Keratinocyte (primary cell): Measurements from ENCODE around the gene SLC8A1. TPM values are rescaled to one million over a fixed set of nuclear protein-coding genes. Genes with fewer than 3 reads are reported as not detected.

Experiments used
- DNase-seq: peaks from one replicate; pipeline ENCODE4 v3.0.0-alpha.2; 2011; ENCODE audit warnings: low read depth, missing footprints, low spot score
- FAIRE-seq: peaks from 2 replicates; lab custom pipeline; 2011; peaks lifted over from hg19 to GRCh38; lab: Jason Lieb, UNC
- H2AFZ ChIP-seq: 2 replicates; pipeline ENCODE4 v1.6.0; 2012; ENCODE audit warnings: low read length, control low read depth, inconsistent platforms; ENCODE audit not compliant: control insufficient read depth
- H3K27ac ChIP-seq: 2 replicates; pipeline ENCODE4 v1.5.1; 2011; ENCODE audit warnings: low read length; ENCODE audit not compliant: control insufficient read depth, insufficient read depth
- H3K27me3 ChIP-seq: 3 replicates; pipeline ENCODE4 v1.6.0; 2011; ENCODE audit warnings: low read length; ENCODE audit not compliant: control insufficient read depth, insufficient read depth; ENCODE audit errors: extremely low read depth
- H3K36me3 ChIP-seq, 2 experiments: 2 replicates in 1 of 2; 3 replicates in 1 of 2; pipeline ENCODE4 v1.5.1; 2011; ENCODE audit warnings: low read length in 2 of 2, mild to moderate bottlenecking in 1 of 2; ENCODE audit not compliant: control insufficient read depth in 2 of 2, insufficient read depth in 2 of 2; ENCODE audit errors: extremely low read depth in 1 of 2
- H3K4me1 ChIP-seq: 3 replicates; pipeline ENCODE4 v1.5.1; 2011; ENCODE audit warnings: low read length; ENCODE audit not compliant: control insufficient read depth, insufficient read depth; ENCODE audit errors: extremely low read depth
- H3K4me2 ChIP-seq: 3 replicates; pipeline ENCODE4 v1.6.0; 2011; ENCODE audit warnings: low read depth, low read length; ENCODE audit not compliant: control insufficient read depth, insufficient read depth; ENCODE audit errors: extremely low read depth
- H3K4me3 ChIP-seq, 3 experiments: fragments of 200-600 bp in 1 of 3; sonication (generic) in 1 of 3; 2 replicates in 2 of 3; 3 replicates in 1 of 3; pipeline ENCODE4 v1.5.1; 2011 to 2016; ENCODE audit warnings: low read length in 3 of 3, mild to moderate bottlenecking in 3 of 3, control low read depth in 2 of 3, inconsistent platforms in 1 of 3, low read depth in 1 of 3, mixed read lengths in 1 of 3, mixed run types in 1 of 3, moderate library complexity in 1 of 3; ENCODE audit not compliant: control insufficient read depth in 2 of 3, insufficient read depth in 2 of 3; ENCODE audit errors: extremely low read depth in 1 of 3
- H3K79me2 ChIP-seq: 2 replicates; pipeline ENCODE4 v1.6.0; 2012; ENCODE audit warnings: low read length; ENCODE audit not compliant: control insufficient read depth, insufficient read depth
- H3K9ac ChIP-seq: 3 replicates; pipeline ENCODE4 v1.6.0; 2011; ENCODE audit warnings: low read length; ENCODE audit not compliant: control insufficient read depth, insufficient read depth; ENCODE audit errors: extremely low read depth
- H3K9me1 ChIP-seq: 3 replicates; pipeline ENCODE4 v1.6.0; 2011; ENCODE audit warnings: low read length; ENCODE audit not compliant: control insufficient read depth, insufficient read depth; ENCODE audit errors: extremely low read depth
- H3K9me3 ChIP-seq: 2 replicates; pipeline ENCODE4 v1.5.1; 2012; ENCODE audit warnings: low read depth, low read length; ENCODE audit not compliant: control insufficient read depth
- H4K20me1 ChIP-seq: 3 replicates; pipeline ENCODE4 v1.6.0; 2011; ENCODE audit warnings: low read length; ENCODE audit not compliant: control insufficient read depth, insufficient read depth; ENCODE audit errors: extremely low read depth
- EZH2 ChIP-seq: IDR thresholded peaks from one replicate; pipeline ENCODE4 v1.6.1; 2012; ENCODE audit warnings: inconsistent platforms, mild to moderate bottlenecking, low read length, moderate library complexity
- dilution Hi-C: fragments of 300-500 bp; cut with MboI; formaldehyde crosslinking; loops from one replicate; pipeline ENCODE4 v1.7.0; 2020; ENCODE audit warnings: low sequenced_read_pairs; ENCODE audit not compliant: extremely low pct_ligation_motif_present
- polyA plus RNA-seq, 5 experiments: library from polyadenylated mRNA; depleted of rRNA in 3 of 5; stranded (reverse) in 3 of 5; stranded (forward) in 1 of 5; unstranded in 1 of 5; fragments of >200 nt; gene quantifications; 1 replicate in 1 of 5; 2 replicates in 3 of 5; 3 replicates in 1 of 5; pipeline versions ENCODE4 v1.2.1 to v1.2.3, GENCODE V29; 2011 to 2012; ENCODE audit warnings: missing spikeins in 2 of 5, low read depth in 1 of 5, low replicate concordance in 1 of 5
- TF ChIP-seq, protein P1 (sequence below), 3 experiments: IDR thresholded peaks in 1 of 3; conservative IDR thresholded peaks in 1 of 3; optimal IDR thresholded peaks in 1 of 3; 2 replicates in 2 of 3; 3 replicates in 1 of 3; pipeline versions ENCODE3 to v1.5.1; 2011; ENCODE audit warnings: low read length in 3 of 3, mild to moderate bottlenecking in 3 of 3, moderate library complexity in 2 of 3, control low read depth in 1 of 3, inconsistent platforms in 1 of 3; ENCODE audit not compliant: insufficient read depth in 2 of 3; ENCODE audit errors: extremely low read depth in 1 of 3

Gene SLC8A1
- polyA plus RNA-seq, 1 donor (not counting 4 experiments of a cell fraction or from before 2014, with no cell fraction given): 2.7 TPM

DNA sequence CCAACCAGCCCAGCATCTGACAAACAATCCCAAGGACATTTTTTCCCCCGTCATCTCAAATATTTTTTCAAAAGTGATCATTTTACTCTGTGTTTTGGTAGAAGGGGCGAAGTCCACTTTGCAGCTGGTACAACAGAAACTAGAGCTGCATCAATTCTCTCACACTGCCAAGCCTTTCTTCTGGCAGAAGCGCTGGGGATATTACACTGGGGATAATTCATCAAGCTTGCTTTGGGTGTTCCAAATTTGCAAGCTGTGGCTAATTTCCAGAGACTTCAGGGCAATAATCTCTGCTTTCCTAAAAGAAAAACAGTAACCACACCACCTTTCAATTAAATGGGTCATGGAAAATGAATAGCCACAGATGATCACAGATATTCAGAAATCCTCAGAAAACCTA, 238.3 kb downstream of the SLC8A1 start:
- no peak for TF ChIP-seq EZH2
- TF ChIP-seq, protein P1, sequence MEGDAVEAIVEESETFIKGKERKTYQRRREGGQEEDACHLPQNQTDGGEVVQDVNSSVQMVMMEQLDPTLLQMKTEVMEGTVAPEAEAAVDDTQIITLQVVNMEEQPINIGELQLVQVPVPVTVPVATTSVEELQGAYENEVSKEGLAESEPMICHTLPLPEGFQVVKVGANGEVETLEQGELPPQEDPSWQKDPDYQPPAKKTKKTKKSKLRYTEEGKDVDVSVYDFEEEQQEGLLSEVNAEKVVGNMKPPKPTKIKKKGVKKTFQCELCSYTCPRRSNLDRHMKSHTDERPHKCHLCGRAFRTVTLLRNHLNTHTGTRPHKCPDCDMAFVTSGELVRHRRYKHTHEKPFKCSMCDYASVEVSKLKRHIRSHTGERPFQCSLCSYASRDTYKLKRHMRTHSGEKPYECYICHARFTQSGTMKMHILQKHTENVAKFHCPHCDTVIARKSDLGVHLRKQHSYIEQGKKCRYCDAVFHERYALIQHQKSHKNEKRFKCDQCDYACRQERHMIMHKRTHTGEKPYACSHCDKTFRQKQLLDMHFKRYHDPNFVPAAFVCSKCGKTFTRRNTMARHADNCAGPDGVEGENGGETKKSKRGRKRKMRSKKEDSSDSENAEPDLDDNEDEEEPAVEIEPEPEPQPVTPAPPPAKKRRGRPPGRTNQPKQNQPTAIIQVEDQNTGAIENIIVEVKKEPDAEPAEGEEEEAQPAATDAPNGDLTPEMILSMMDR (optimal IDR thresholded peaks at IDR 0.05 in 1 of 3, IDR thresholded peaks at IDR 0.05 in 1 of 3, conservative IDR thresholded peaks at IDR 0.05 in 1 of 3; ENCODE audit: extremely low read depth in 1 of 3, insufficient read depth in 2 of 3, low read length in 3 of 3): no peak
- H3K36me3 ChIP-seq: no peaks in the 10 kb centered on the region
- no peak overlapping the region for H2AFZ ChIP-seq
- dilution Hi-C loops: no loop called here
- no peaks in the 10 kb centered on the region for H3K9me3 ChIP-seq
- H3K27ac ChIP-seq: no peak overlapping the region
- no peak overlapping the region for H3K4me3 ChIP-seq
- H3K4me1 ChIP-seq: no peaks in the 10 kb centered on the region
- DNase-seq (no peak), FAIRE-seq (no peak)
- no peaks in the 10 kb centered on the region for H3K9me1 ChIP-seq
- H3K4me2 ChIP-seq: no peak overlapping the region
- H3K27me3 ChIP-seq: no peaks in the 10 kb centered on the region
- H3K9ac ChIP-seq: no peak overlapping the region
- H3K79me2 ChIP-seq: no peaks in the 10 kb centered on the region
- H4K20me1 ChIP-seq: no peaks in the 10 kb centered on the region

DNA sequence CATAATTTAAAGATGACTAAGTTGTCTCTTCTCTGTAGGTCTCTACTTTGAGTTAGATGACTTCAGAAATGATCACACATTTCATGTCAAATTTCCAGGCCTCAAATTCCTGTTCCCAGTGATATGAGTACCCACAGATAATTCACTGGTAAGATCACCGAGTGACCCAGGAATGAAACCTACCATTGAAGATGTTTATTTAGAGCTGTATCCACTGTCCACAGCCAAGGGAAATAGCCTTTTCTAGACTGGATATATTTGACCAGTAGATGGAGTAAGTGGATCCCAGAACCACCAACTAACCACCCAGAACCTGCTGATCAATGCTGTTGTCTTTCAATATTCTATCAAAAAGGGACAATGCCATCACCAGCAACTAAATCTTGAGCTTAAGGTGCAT, 238.8 kb downstream of the SLC8A1 start:
- H3K79me2 ChIP-seq: no peaks in the 10 kb centered on the region
- H3K9me1 ChIP-seq: no peaks in the 10 kb centered on the region
- no peak for DNase-seq
- H3K9ac ChIP-seq: no peak overlapping the region
- dilution Hi-C loops: no loop called here
- H3K36me3 ChIP-seq: no peaks in the 10 kb centered on the region
- TF ChIP-seq, protein P1 (optimal IDR thresholded peaks at IDR 0.05 in 1 of 3, IDR thresholded peaks at IDR 0.05 in 1 of 3, conservative IDR thresholded peaks at IDR 0.05 in 1 of 3; ENCODE audit: extremely low read depth in 1 of 3, insufficient read depth in 2 of 3, low read length in 3 of 3): peak in 2 of 3 experiments; percentile 38 to 51
- TF ChIP-seq EZH2: no peak
- FAIRE-seq: no peak
- no peak overlapping the region for H3K4me3 ChIP-seq
- H4K20me1 ChIP-seq: no peaks in the 10 kb centered on the region
- no peak overlapping the region for H3K27ac ChIP-seq
- no peaks in the 10 kb centered on the region for H3K9me3 ChIP-seq
- no peaks in the 10 kb centered on the region for H3K4me1 ChIP-seq
- H3K27me3 ChIP-seq: no peaks in the 10 kb centered on the region
- no peak overlapping the region for H3K4me2 ChIP-seq
- H2AFZ ChIP-seq: no peak overlapping the region
